ENCODE measurements around the gene NBAS. TPM values are rescaled to one million over a fixed set of nuclear protein-coding genes. Genes with fewer than 3 reads are reported as not detected.

NBAS gene
- polyA plus RNA-seq, 1 of the 3 experiments (the other 2 are of a cell fraction), result 12.0 TPM

DNA sequence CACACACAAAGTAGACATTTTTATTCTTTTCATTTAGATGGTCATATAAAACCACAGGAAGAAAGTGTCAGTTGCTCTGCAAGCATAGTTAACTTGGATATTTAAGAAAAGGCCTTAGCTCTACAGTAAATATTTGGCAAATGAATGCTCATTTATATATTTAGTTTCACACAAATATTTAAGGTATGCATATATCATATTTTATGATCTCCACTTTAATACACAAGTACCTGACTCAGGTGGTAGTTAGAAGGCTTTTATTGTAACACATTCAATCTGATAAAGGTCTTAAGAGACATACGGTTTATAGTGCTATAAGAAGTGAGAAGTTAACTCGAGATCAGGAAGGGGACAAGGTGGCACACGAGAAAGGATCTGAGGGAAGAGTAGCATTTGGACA, 363.1 kb downstream of the NBAS start:
- CTCF ChIA-PET, result no interaction called here
- Histone ChIP-seq H3K9ac (no peak overlapping the region), H3K27me3 (ENCODE audit: insufficient read depth) (no peaks in the 10 kb centered on the region), H2AFZ (ENCODE audit: low read depth) (no peak overlapping the region), H3F3A (replicated peaks; ENCODE audit: insufficient read depth) (no peaks in the 10 kb centered on the region), H4K20me1 (ENCODE audit: insufficient read depth) (no peaks in the 10 kb centered on the region), H3K36me3 (replicated peaks in 1 of 2; ENCODE audit: control insufficient read depth in 1 of 2, insufficient read depth in 2 of 2, low read length in 1 of 2) (peaks cover 0 to 3% of the 10 kb centered on the region in 2 experiments), H3K27ac (ENCODE audit: low read depth in 2 of 2, low read length in 1 of 2) (no peak overlapping the region), H3K79me2 (ENCODE audit: insufficient read depth) (no peaks in the 10 kb centered on the region), H3K4me1 (ENCODE audit: control insufficient read depth in 1 of 2, insufficient read depth in 2 of 2, low read depth in 1 of 2, low read length in 1 of 2) (no peaks in the 10 kb centered on the region), H3K4me3 (ENCODE audit: low read depth in 2 of 2, low read length in 1 of 2) (no peak overlapping the region), H3K4me2 (no peak overlapping the region), H3K9me3 (no peaks in the 10 kb centered on the region), H3K9me2 (no peaks in the 10 kb centered on the region)
- no peak for TF ChIP-seq YY1 (IDR thresholded peaks at IDR 0.05; ENCODE audit: low read depth)
- 93% methylated on average over 3 of the region's 3 CpGs for WGBS (ENCODE audit: low lambda C conversion rate)
- POLR2A ChIA-PET, result no interaction called here
- no peak for DNase-seq

- H3K4me3 ChIP-seq (ENCODE audit: low read depth in 2 of 2, low read length in 1 of 2), result no peak overlapping the region
- no peak overlapping the region for H3K4me2 ChIP-seq
- H3K9me2 ChIP-seq, result no peaks in the 10 kb centered on the region
- peaks cover 0 to 3% of the 10 kb centered on the region in 2 experiments for H3K36me3 ChIP-seq (replicated peaks in 1 of 2; ENCODE audit: control insufficient read depth in 1 of 2, insufficient read depth in 2 of 2, low read length in 1 of 2)
- ChIA-PET POLR2A (no interaction called here), CTCF (no interaction called here)
- peaks cover 0 to 5% of the 10 kb centered on the region in 2 experiments; a peak in 1 of 4 replicates for H3K4me1 ChIP-seq (ENCODE audit: control insufficient read depth in 1 of 2, insufficient read depth in 2 of 2, low read depth in 1 of 2, low read length in 1 of 2)
- H3K9ac ChIP-seq, result no peak overlapping the region
- no peaks in the 10 kb centered on the region for H3K27me3 ChIP-seq (ENCODE audit: insufficient read depth)
- 93% methylated on average over 4 of the region's 4 CpGs for WGBS (ENCODE audit: low lambda C conversion rate)
- H3K9me3 ChIP-seq, result no peaks in the 10 kb centered on the region
- no peaks in the 10 kb centered on the region for H3K79me2 ChIP-seq (ENCODE audit: insufficient read depth)
- TF ChIP-seq SIN3A (IDR thresholded peaks at IDR 0.05; ENCODE audit: borderline replicate concordance, low read depth, low read length), result no peak
- no peak for TF ChIP-seq POLR2AphosphoS5 (IDR thresholded peaks at IDR 0.05; ENCODE audit: low read depth, low read length)
- TF ChIP-seq NRF1 (IDR thresholded peaks at IDR 0.05; ENCODE audit: low read depth, low read length), result no peak
- TF ChIP-seq SMC3 (IDR thresholded peaks at IDR 0.05; ENCODE audit: low read depth, low read length), result no peak
- TF ChIP-seq, protein P1, sequence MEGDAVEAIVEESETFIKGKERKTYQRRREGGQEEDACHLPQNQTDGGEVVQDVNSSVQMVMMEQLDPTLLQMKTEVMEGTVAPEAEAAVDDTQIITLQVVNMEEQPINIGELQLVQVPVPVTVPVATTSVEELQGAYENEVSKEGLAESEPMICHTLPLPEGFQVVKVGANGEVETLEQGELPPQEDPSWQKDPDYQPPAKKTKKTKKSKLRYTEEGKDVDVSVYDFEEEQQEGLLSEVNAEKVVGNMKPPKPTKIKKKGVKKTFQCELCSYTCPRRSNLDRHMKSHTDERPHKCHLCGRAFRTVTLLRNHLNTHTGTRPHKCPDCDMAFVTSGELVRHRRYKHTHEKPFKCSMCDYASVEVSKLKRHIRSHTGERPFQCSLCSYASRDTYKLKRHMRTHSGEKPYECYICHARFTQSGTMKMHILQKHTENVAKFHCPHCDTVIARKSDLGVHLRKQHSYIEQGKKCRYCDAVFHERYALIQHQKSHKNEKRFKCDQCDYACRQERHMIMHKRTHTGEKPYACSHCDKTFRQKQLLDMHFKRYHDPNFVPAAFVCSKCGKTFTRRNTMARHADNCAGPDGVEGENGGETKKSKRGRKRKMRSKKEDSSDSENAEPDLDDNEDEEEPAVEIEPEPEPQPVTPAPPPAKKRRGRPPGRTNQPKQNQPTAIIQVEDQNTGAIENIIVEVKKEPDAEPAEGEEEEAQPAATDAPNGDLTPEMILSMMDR (IDR thresholded peaks at IDR 0.05), result no peak
- TF ChIP-seq TEAD4 (IDR thresholded peaks at IDR 0.05; ENCODE audit: borderline replicate concordance, insufficient read depth), result no peak
- TF ChIP-seq FOSL2 (IDR thresholded peaks at IDR 0.05; ENCODE audit: borderline replicate concordance, low read depth), result no peak
- TF ChIP-seq PBX3 (IDR thresholded peaks at IDR 0.05), result no peak
- no peaks in the 10 kb centered on the region for H4K20me1 ChIP-seq (ENCODE audit: insufficient read depth)
- no peak overlapping the region for H3K27ac ChIP-seq (ENCODE audit: low read depth in 2 of 2, low read length in 1 of 2)
- no peak for DNase-seq
- H3F3A ChIP-seq (replicated peaks; ENCODE audit: insufficient read depth), result no peaks in the 10 kb centered on the region
- H2AFZ ChIP-seq (ENCODE audit: low read depth), result no peak overlapping the region
Measured at GRCh38 chr2:15195813-15196212, 365.3 kb downstream of the NBAS start.

DNA sequence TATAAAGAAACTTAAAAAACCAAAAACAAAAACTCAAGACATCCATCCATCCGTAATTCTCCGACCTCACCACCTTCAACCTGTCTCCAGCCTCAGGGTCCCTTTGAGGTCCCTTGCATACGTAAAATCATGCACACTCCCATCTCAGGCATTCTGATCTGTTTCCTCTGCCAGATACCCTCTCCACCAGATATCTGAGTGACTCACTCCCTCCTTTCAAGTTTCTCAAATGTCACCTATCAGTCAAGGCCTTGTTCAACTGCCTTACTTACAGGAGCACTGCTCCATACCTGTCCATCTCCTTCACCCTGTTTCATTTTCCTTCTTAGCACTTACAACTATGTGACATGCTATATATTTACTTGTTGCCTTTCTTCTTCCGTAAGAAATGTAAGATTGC, 369.3 kb downstream of the NBAS start:
- no peak for DNase-seq
- H3K4me2 ChIP-seq, result no peak overlapping the region
- POLR2A ChIA-PET, result no interaction called here
- WGBS (ENCODE audit: low lambda C conversion rate), result 95% methylated on average over 4 of the region's 4 CpGs
- H3F3A ChIP-seq (replicated peaks; ENCODE audit: insufficient read depth), result no peaks in the 10 kb centered on the region
- peaks cover 0 to 5% of the 10 kb centered on the region in 2 experiments; a peak in 1 of 4 replicates for H3K4me1 ChIP-seq (ENCODE audit: control insufficient read depth in 1 of 2, insufficient read depth in 2 of 2, low read depth in 1 of 2, low read length in 1 of 2)
- no peak overlapping the region for H3K27ac ChIP-seq (ENCODE audit: low read depth in 2 of 2, low read length in 1 of 2)
- H3K9me2 ChIP-seq, result no peaks in the 10 kb centered on the region
- no peaks in the 10 kb centered on the region for H3K79me2 ChIP-seq (ENCODE audit: insufficient read depth)
- H4K20me1 ChIP-seq (ENCODE audit: insufficient read depth), result no peaks in the 10 kb centered on the region
- peaks cover 5 to 25% of the 10 kb centered on the region in 2 experiments for H3K36me3 ChIP-seq (replicated peaks in 1 of 2; ENCODE audit: control insufficient read depth in 1 of 2, insufficient read depth in 2 of 2, low read length in 1 of 2)
- no peaks in the 10 kb centered on the region for H3K27me3 ChIP-seq (ENCODE audit: insufficient read depth)
- H3K9me3 ChIP-seq, result no peaks in the 10 kb centered on the region
- CTCF ChIA-PET, result interaction anchor here (1.1 kb wide), 1 partner anchor 11 kb away, joined by 4 read pairs; no protein-coding TSS in a partner anchor
- no peak overlapping the region for H3K9ac ChIP-seq
- no peak overlapping the region for H3K4me3 ChIP-seq (ENCODE audit: low read depth in 2 of 2, low read length in 1 of 2)
- no peak overlapping the region for H2AFZ ChIP-seq (ENCODE audit: low read depth)
- TF ChIP-seq TCF12 (IDR thresholded peaks at IDR 0.05) (no peak), TEAD4 (IDR thresholded peaks at IDR 0.05; ENCODE audit: borderline replicate concordance, insufficient read depth) (no peak), FOSL2 (IDR thresholded peaks at IDR 0.05; ENCODE audit: borderline replicate concordance, low read depth) (no peak), FOXJ3 (CRISPR knock-in tag; IDR thresholded peaks at IDR 0.05) (no peak), RAD21 (IDR thresholded peaks at IDR 0.05; ENCODE audit: low read length) (no peak), NRF1 (IDR thresholded peaks at IDR 0.05; ENCODE audit: low read depth, low read length) (no peak), REST (IDR thresholded peaks at IDR 0.05; ENCODE audit: low read depth, low read length) (no peak)
- TF ChIP-seq, protein P2, sequence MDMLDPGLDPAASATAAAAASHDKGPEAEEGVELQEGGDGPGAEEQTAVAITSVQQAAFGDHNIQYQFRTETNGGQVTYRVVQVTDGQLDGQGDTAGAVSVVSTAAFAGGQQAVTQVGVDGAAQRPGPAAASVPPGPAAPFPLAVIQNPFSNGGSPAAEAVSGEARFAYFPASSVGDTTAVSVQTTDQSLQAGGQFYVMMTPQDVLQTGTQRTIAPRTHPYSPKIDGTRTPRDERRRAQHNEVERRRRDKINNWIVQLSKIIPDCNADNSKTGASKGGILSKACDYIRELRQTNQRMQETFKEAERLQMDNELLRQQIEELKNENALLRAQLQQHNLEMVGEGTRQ (IDR thresholded peaks at IDR 0.05; ENCODE audit: borderline replicate concordance, low read depth, low read length), result no peak

Data from SK-N-SH (cell line).